Vagina (tissue), 2 donors: ENCODE measurements around the gene ITLN1.

Experiments used
- CTCF ChIP-seq, 3 experiments: fragments of 450-650 bp in 2 of 3; fragments of 200-600 bp in 1 of 3; sonication (generic) in 1 of 3; IDR thresholded peaks; one replicate each; pipeline ENCODE4 v1.5.1; 2017 to 2019; ENCODE audit warnings: antibody characterized with exemption in 3 of 3, mild to moderate bottlenecking in 2 of 3, moderate library complexity in 2 of 3
- POLR2A ChIP-seq, 2 donors: fragments of 450-650 bp; IDR thresholded peaks; one replicate each; pipeline ENCODE4 v1.6.1; 2017; ENCODE audit warnings: antibody characterized with exemption in 2 of 2, mild to moderate bottlenecking in 2 of 2, moderate library complexity in 2 of 2

GRCh38 chr1:160907976-160908375 is 23.0 kb upstream of the ITLN1 start:
- no peak for TF ChIP-seq CTCF (IDR thresholded peaks at IDR 0.05)
- TF ChIP-seq POLR2A (IDR thresholded peaks at IDR 0.05) = no peak
